ENCODE data around the gene MTCL3.

MTCL3 gene

GRCh38 chr6:127518710-127519468 lies at the start of gene MTCL3:
TSS of gene MTCL3 (minus strand) at chr6:127519335.
- DNase-seq = peak; percentile 96

GRCh38 chr6:127567476-127567875 lies 48.3 kb upstream of the MTCL3 start:
- no peak for DNase-seq

- no peak for DNase-seq
Observed at GRCh38 chr6:127566651-127567050, 47.5 kb upstream of the MTCL3 start.

- no peak for DNase-seq
Observed at GRCh38 chr6:127566119-127566518, 47.0 kb upstream of the MTCL3 start.

- no peak for DNase-seq
Observed at GRCh38 chr6:127564761-127565160, 45.6 kb upstream of the MTCL3 start.

- no peak for DNase-seq
Observed at GRCh38 chr6:127561660-127562059, 42.5 kb upstream of the MTCL3 start.

- no peak for DNase-seq
Observed at GRCh38 chr6:127554435-127555006, 35.4 kb upstream of the MTCL3 start.

- DNase-seq = peak; percentile 90
Observed at GRCh38 chr6:127550403-127550802, 31.3 kb upstream of the MTCL3 start.

GRCh38 chr6:127547904-127548649 lies 28.9 kb upstream of the MTCL3 start:
- peak; percentile 6 for DNase-seq

- no peak for DNase-seq
Observed at GRCh38 chr6:127547215-127547614, 28.1 kb upstream of the MTCL3 start.

GRCh38 chr6:127539272-127539671 lies 20.1 kb upstream of the MTCL3 start:
- DNase-seq = peak; percentile 44

- no peak for DNase-seq
Observed at GRCh38 chr6:127538750-127539264, 19.7 kb upstream of the MTCL3 start.

GRCh38 chr6:127533736-127534135 lies 14.6 kb upstream of the MTCL3 start:
- no peak for DNase-seq

- DNase-seq = no peak
Observed at GRCh38 chr6:127533011-127533410, 13.9 kb upstream of the MTCL3 start.

- DNase-seq = no peak
Observed at GRCh38 chr6:127522714-127523113, 3.6 kb upstream of the MTCL3 start.

GRCh38 chr6:127520066-127520465 lies 931 bp upstream of the MTCL3 start:
- DNase-seq = peak; percentile 18

- DNase-seq = no peak
Observed at GRCh38 chr6:127519469-127519785, 292 bp upstream of the MTCL3 start.

GRCh38 chr6:127518191-127518709 lies 885 bp downstream of the MTCL3 start:
- DNase-seq = peak; percentile 58

GRCh38 chr6:127517693-127518092 lies 1.4 kb downstream of the MTCL3 start:
- DNase-seq = no peak

GRCh38 chr6:127516662-127517273 lies 2.4 kb downstream of the MTCL3 start:
- peak; percentile 62 for DNase-seq

GRCh38 chr6:127515794-127516661 lies 3.1 kb downstream of the MTCL3 start:
- peak; percentile 36 for DNase-seq

GRCh38 chr6:127515234-127515793 lies 3.8 kb downstream of the MTCL3 start:
- DNase-seq = no peak

Measured in kidney glomerular epithelial cell (primary cell).